DMS114 treated with DMSO at 0.1 percent for 48 hours (cell line): ENCODE data around the gene ELOVL6.
"Not testable (repeated sequence)": the region's sequence is repeated elsewhere in the genome, so short reads cannot be mapped to it uniquely, and the experiment has no call there.

Experiments used
- DNase-seq: peaks from one replicate; lab custom pipeline; 2025; ENCODE audit not compliant: unreplicated experiment; lab: John Stamatoyannopoulos, UW

Gene ELOVL6

GRCh38 chr4:110196871-110197528, 1.4 kb downstream of the ELOVL6 start:
- peak; percentile 3 for DNase-seq

- no peak for DNase-seq
Measured at GRCh38 chr4:110196206-110196870, 2.1 kb downstream of the ELOVL6 start.

DNA sequence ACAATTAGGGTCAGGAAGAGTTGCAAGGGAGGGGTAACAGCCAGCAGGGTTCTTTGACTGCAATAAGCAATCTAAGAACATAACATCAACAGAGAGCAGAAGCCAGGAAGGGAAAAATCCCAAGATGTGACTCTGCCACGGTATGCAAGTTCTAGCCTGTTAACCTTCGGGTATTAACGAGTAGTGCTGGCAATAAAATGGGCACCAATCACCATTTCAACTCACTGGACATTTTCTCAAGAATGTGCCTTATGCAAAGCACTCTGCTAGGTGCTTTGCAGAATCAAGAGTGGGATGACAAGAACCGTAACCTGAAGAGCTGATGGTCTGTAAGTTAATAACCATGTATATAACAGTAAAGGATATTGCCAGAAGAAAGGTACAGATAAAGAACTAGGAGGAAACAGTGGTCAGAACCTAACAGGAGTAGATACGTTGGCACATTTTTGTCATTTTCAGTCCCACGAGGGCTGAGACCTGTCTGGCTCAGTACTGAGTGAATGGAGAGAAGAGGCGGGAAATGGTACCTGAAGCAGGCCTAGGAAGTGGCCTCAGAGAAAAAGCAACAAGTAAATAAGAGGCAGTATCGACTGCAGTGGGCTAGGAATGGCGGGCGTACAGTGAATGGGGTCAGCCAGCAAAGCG, 2.7 kb downstream of the ELOVL6 start:
- DNase-seq, result no peak

- DNase-seq, result no peak
Measured at GRCh38 chr4:110193822-110194761, 4.3 kb downstream of the ELOVL6 start.

- not testable (repeated sequence) for DNase-seq
Measured at GRCh38 chr4:110193287-110193686, 5.1 kb downstream of the ELOVL6 start.

DNA sequence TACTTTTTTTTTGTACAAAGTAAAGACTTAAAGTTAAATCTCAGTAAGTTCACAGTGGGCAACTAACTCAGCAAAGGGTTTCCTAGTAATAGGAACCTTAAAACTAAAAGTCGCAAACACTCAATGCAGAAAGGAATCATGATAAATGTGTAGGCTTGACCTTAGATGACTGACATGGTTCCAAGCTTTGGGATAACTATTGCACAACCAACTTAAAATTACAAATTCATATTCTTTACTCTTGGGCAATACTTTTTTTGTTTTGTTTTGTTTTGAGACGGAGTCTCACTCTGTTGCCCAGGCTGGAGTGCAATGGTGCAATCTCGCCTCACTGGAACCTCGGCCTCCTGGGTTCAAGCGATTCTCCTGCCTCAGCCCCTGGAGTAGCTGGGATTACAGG, 8.2 kb downstream of the ELOVL6 start:
- no peak for DNase-seq

DNA sequence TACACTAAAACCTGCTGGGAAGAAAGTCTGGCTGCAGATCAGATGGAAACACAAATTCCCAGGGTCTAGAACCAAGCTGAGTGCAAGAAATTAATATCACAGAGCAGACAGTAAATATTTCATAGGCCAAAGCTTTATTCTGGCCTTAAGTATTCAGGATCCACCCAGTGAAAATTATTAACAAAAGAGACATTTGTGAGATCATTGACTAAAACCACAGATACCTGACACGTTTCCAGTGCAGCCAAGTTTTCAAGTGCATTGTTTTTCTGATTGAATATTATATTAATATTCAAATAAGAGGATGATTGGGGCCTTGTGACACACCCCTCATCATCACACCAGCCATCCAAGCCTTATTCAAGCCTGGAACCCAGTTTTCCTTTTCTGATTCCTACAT, 10.3 kb downstream of the ELOVL6 start:
- DNase-seq, result no peak

DNA sequence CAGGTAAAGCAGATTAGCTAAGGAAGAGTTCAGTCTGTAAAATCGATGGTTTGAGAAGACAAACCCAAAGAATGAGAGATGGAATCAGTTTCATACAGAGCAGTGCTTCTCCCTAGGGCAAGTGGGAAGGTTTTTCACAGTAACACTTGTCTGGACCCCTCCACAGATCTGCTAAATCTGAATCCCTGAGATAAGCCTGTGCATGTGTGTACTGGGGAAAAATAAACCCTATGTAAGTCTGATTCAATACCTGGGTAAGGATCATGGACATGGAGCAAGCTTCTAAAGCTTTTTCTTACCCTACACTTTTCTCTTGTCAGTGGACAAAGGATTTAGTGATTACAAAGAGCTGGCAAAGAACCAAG, 13.6 kb downstream of the ELOVL6 start:
- DNase-seq, result no peak

GRCh38 chr4:110184140-110184790, 14.2 kb downstream of the ELOVL6 start:
- DNase-seq, result no peak

GRCh38 chr4:110183643-110184042, 14.8 kb downstream of the ELOVL6 start:
- DNase-seq, result no peak

DNA sequence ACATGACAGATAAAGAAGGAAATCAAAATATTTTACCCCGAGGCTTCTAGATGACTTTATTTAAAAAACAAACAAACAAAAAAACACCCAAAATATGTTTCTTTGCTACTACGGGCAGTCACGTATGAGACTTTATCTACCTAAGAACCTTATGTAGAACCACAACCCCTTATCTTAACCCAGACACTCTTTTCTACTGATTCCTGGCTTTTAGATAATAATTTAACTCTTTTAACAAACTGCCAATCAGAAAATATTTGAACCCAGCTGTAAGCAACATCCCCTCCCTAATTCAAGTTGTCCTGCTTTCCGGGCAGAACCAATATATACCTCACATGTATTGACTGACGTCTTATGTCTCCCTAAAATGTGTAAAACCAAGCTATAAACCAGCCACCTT, 15.4 kb downstream of the ELOVL6 start:
- no peak for DNase-seq

GRCh38 chr4:110181890-110182289, 16.5 kb downstream of the ELOVL6 start:
- DNase-seq, result no peak

DNA sequence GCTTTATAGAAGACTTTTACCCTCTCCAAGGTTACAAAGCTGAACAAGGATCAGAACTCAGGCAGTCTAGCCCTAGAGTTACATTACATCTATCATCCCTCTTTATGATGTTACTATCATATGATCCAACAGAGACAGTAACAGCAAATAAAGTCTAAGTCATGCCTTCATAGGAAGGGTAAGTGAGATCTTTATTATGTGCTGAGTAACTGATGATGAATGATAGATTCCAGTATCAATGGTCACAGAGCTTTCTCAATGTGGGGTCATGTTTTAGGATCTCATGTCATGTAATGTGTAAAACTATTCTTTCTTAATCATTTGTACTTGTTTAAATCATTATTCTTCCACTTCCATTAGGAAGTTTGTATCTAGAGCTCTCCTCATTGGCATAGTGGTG, 22.8 kb downstream of the ELOVL6 start:
- DNase-seq, result no peak

DNA sequence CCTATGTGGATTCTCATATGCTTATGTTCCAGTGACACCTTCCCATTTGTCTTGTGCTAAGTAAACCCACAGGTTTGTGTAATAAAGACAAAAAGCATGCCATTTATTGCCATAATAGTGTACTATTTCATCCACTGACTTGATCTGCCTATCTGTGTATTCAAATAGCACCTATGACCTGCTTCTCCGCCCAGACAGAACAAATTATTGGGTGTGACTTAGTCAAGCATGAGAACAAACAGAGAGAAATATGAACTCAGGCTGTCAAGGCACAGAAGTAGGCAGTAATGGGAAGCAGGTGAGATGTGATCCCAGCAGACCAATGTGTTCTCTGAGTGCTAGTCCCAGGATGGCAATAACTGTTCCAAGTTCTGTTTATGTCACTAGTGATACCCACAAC, 25.4 kb downstream of the ELOVL6 start:
- DNase-seq, result no peak

DNA sequence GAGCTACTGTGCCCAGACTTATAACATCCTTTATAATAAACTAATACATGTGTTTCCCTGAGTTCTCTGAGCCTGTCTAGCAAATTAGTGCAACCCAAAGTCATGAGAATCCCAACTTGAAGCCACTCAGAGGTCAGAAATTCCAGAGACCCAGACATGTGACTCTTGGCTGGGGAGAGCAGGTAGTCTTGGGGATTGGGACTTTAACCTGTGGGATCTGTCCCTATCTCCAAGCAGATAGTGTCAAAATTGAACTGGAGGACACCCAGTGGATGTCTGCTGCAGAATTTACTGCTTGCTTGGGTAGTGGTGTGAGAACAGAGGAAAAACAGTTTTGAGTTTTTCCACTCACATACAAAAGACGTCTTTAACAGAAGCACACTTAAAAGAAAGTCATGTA, 26.4 kb downstream of the ELOVL6 start:
- DNase-seq, result no peak

GRCh38 chr4:110170861-110171260, 27.6 kb downstream of the ELOVL6 start:
- DNase-seq, result no peak

- no peak for DNase-seq
Measured at GRCh38 chr4:110165382-110166286, 32.8 kb downstream of the ELOVL6 start.

DNA sequence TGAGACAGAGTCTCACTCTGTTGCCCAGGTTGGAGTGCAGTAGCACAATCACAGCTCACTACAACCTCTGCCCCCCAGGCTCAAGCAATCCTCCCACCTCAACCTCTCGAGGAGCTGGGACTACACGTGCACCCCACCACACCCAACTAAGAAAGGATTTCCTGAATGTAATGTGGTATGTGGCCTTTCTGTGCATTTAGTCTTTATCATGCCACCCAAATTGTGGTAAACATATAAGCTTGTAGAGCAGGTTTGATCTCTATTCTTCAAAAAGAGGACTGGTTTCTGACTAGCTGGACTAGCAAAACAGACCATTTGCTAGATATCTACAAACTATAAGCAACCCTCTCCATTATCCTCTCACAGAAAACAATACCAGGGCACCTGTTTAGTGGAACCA, 33.6 kb downstream of the ELOVL6 start:
- no peak for DNase-seq

DNA sequence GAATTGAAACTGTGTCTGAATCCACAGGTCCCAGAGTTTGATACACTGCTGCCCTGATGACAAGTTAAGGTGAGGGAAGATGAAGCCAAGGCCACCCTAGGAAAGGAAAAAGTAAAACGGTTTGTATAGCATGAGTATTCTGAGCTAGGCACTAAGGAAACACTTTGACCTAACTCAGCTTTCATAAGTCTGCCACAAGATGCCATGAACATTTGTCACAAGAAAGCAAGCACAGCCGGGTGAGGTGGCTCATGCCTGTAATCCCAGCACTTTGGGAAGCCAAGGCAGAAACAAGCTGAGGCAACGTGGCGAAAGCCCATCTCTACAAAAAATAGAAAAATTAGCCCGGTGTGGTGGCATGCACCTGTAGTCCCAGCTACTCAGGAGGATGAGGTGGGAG, 34.2 kb downstream of the ELOVL6 start:
- DNase-seq, result no peak
